Measurements from ENCODE around the gene ZMYND10. TPM values are rescaled to one million over a fixed set of nuclear protein-coding genes. Genes with fewer than 3 reads are reported as not detected.
A peak's percentile ranks its signal among the peaks of the same experiment; 100 is the strongest.

ZMYND10 gene
- total RNA-seq, 1 donor from 2014 or later = not detected

DNA sequence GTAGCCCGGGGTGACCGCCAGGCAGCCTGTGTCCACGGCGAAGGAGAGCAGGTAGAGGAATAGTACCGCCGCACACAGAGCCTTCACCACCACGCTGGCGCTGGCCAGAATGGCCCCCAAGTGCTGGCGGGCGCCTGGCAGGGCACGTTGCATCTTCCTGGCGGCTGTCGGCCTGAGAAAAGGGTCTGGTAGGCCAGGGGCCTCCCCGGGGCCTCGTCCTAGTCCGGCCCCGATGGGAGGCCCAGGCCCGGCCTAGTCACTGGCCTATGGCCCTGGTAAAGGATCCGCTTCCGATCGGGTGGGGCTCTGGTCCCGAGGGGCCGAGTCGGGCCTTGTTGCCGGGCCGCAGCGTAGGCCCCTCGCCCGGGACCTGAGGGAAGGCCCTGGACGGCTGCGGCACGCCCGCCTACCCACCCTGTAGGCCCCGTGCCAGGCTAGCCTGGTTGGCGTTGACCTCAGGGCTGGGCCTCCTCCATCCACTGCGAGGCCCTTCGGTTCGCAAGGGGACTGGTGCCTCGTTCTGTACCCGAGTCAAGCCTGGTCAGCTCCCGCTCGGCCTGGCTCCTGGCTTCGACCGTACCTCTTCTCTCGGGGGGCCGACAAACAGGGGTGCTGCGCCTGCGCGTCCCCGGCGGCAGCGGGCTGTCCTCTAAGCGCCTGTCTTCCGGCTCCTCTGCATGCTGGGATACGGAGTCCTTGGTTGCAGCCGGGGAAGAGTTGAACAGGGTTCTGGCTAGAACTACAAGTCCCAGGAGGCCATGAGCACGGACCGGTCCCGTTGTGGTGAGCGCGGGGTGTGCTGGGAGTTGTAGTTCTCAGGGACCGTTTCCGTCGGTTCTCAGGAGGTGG, 13.6 kb upstream of the ZMYND10 start, which contains the start of gene TMEM115:
TMEM115 (minus strand) TSS at position 611 of the 849 bp plus-strand sequence; CDS start at position 153, 458 bp downstream.
- DNase-seq (ENCODE audit: low spot score in 2 of 2) = peak; percentile 96 to 99
- intact Hi-C loops (cut with DNase I) = loop anchor here (1.0 to 5.0 kb wide), 4 partner anchors 9 to 253 kb away; partner anchors contain the start of genes C3orf18, CISH, CYB561D2 and NPRL2

DNA sequence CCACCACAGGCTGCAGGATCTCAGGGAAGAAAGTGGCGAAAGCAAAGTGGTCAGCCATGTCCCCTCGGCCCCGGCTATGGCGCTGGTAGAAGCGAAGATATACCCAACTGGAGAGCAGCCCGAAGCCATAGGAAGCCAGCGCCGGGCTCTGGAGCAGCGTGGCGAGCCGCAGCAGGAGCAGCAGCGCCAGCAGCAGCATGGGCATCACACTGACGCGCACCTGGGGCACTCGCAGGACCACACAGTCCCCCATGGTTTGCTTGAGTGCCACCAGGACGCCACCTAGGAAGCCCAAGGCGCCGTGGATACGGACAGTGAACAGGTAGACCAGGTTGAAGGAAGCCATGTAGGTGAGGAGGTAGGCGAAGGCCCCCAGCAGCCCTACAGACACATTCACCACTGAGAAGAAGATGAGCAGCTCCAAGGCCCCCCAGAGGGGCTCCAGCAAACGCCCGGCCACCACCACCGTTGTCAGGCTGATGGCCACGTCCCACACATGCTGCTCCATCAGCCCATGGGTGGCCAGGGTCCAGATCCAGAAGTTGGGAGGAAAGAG, 12.9 kb upstream of the ZMYND10 start:
- TF ChIP-seq, protein P1, sequence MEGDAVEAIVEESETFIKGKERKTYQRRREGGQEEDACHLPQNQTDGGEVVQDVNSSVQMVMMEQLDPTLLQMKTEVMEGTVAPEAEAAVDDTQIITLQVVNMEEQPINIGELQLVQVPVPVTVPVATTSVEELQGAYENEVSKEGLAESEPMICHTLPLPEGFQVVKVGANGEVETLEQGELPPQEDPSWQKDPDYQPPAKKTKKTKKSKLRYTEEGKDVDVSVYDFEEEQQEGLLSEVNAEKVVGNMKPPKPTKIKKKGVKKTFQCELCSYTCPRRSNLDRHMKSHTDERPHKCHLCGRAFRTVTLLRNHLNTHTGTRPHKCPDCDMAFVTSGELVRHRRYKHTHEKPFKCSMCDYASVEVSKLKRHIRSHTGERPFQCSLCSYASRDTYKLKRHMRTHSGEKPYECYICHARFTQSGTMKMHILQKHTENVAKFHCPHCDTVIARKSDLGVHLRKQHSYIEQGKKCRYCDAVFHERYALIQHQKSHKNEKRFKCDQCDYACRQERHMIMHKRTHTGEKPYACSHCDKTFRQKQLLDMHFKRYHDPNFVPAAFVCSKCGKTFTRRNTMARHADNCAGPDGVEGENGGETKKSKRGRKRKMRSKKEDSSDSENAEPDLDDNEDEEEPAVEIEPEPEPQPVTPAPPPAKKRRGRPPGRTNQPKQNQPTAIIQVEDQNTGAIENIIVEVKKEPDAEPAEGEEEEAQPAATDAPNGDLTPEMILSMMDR (IDR thresholded peaks at IDR 0.05) = no peak
- H3K27ac ChIP-seq = peak overlapping the region; percentile 89 to 90
- peak overlapping the region; percentile 87 to 92 for H3K4me3 ChIP-seq
- intact Hi-C loops (cut with DNase I) = loop anchor here (2.0 to 5.0 kb wide), 2 partner anchors 208 to 254 kb away; partner anchors contain the start of genes C3orf18 and CISH
- peaks cover 18 to 39% of the 10 kb centered on the region in 2 donors for H3K36me3 ChIP-seq
- H3K9me3 ChIP-seq = no peaks in the 10 kb centered on the region
- DNase-seq (ENCODE audit: low spot score in 2 of 2) = peak in 1 of 2 donors; percentile 72
- no peaks in the 10 kb centered on the region for H3K27me3 ChIP-seq
- H3K4me1 ChIP-seq = peaks cover 14 to 33% of the 10 kb centered on the region in 2 donors

More for the DNA sequence above, 13.6 kb upstream of the ZMYND10 start, which contains the start of gene TMEM115:
- H3K27me3 ChIP-seq = no peaks in the 10 kb centered on the region
- peak within 1 kb of the TSS; percentile 89 to 90 for H3K27ac ChIP-seq
- H3K4me3 ChIP-seq = peak within 1 kb of the TSS; percentile 87 to 92
- H3K4me1 ChIP-seq = peaks cover 14 to 33% of the 10 kb centered on the region in 2 donors
- H3K36me3 ChIP-seq = peaks cover 11 to 32% of the 10 kb centered on the region in 2 donors
- H3K9me3 ChIP-seq = no peaks in the 10 kb centered on the region
- TF ChIP-seq, protein P1 (IDR thresholded peaks at IDR 0.05) = no peak

DNA sequence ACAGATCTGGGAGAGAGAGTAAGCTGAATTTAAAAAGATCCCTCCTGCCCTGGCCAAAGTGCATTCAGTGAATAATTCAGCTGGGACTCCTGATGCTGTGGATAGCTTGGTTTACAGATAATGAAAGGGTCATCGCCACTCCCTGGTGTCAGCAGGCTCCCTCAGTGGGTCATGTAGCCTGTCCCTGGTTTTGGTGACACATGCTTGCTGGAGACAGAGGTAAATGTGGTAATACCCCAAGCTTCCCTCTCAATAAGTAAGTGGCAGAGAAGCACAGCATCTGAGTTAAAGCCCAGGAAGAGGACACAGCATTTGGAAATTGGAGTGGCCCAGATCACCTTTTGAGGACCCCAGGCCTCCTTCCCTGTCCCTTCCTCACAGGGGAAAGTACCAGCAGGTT, 11.9 kb upstream of the ZMYND10 start:
- no peak for DNase-seq (ENCODE audit: low spot score in 2 of 2)
- TF ChIP-seq, protein P1 (IDR thresholded peaks at IDR 0.05) = no peak
- Histone ChIP-seq H3K27ac (peak overlapping the region; percentile 43 to 90), H3K4me3 (peak overlapping the region; percentile 87 to 92), H3K9me3 (no peaks in the 10 kb centered on the region), H3K4me1 (peaks cover 14 to 33% of the 10 kb centered on the region in 2 donors), H3K36me3 (peaks cover 18 to 43% of the 10 kb centered on the region in 2 donors), H3K27me3 (no peaks in the 10 kb centered on the region)
- intact Hi-C loops (cut with DNase I) = loop anchor here (5.0 kb wide), 1 partner anchor 255 kb away; the partner anchor contains the start of gene CISH

DNA sequence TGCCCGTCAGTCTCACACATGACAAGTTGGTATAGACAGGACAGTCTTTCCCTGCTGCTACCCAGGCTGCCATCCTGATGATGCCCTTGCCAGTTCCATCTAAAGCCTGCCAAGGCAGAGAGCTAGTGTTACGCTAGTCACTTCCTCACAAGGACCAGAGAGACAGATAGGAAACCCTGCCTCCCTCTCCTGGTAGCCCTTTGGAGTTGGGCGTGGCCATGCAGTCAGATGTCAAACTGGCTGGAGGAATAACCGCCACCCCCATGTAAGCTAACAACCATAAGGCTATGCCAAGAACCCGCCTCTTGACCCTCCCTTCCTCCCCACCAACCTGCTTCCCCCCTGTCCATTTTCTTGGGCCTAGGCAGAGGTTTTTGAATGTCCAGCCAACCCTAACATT, 11.0 kb upstream of the ZMYND10 start:
- intact Hi-C loops (cut with DNase I) = loop anchor here (5.0 kb wide), 1 partner anchor 256 kb away; the partner anchor contains the start of gene CISH
- no peaks in the 10 kb centered on the region for H3K9me3 ChIP-seq

More for the DNA sequence above, 11.0 kb upstream of the ZMYND10 start:
- H3K4me1 ChIP-seq = peaks cover 18 to 38% of the 10 kb centered on the region in 2 donors
- TF ChIP-seq, protein P1 (IDR thresholded peaks at IDR 0.05) = no peak
- peak overlapping the region; percentile 42 to 87 for H3K4me3 ChIP-seq
- no peak for DNase-seq (ENCODE audit: low spot score in 2 of 2)
- peaks cover 18 to 43% of the 10 kb centered on the region in 2 donors for H3K36me3 ChIP-seq
- no peaks in the 10 kb centered on the region for H3K27me3 ChIP-seq
- peak overlapping the region; percentile 19 to 20 for H3K27ac ChIP-seq

Measured in ascending aorta (tissue), 2 donors.